A673 (cell line): Measurements from ENCODE around the gene TRPC4AP.

Experiments used
- EZH2 ChIP-seq: fragments of 200-600 bp; sonication (generic); IDR thresholded peaks from 2 replicates; pipeline ENCODE4 v1.6.1; 2017; ENCODE audit warnings: borderline replicate concordance, low read depth, mild to moderate bottlenecking, mixed read lengths, antibody characterized with exemption, low read length; ENCODE audit not compliant: poor library complexity, severe bottlenecking
- TF ChIP-seq, protein P1 (sequence below): fragments of 300-800, 200-600 bp; sonication (generic); conservative IDR thresholded peaks from 2 replicates; pipeline ENCODE4 v1.5.1; 2017; ENCODE audit warnings: low read depth, mild to moderate bottlenecking, antibody characterized with exemption, low read length, moderate library complexity, mixed read lengths

GRCh38 chr20:34967421-34967820 lies 125.2 kb downstream of the TRPC4AP start:
- no peak for TF ChIP-seq EZH2
- TF ChIP-seq, protein P1, sequence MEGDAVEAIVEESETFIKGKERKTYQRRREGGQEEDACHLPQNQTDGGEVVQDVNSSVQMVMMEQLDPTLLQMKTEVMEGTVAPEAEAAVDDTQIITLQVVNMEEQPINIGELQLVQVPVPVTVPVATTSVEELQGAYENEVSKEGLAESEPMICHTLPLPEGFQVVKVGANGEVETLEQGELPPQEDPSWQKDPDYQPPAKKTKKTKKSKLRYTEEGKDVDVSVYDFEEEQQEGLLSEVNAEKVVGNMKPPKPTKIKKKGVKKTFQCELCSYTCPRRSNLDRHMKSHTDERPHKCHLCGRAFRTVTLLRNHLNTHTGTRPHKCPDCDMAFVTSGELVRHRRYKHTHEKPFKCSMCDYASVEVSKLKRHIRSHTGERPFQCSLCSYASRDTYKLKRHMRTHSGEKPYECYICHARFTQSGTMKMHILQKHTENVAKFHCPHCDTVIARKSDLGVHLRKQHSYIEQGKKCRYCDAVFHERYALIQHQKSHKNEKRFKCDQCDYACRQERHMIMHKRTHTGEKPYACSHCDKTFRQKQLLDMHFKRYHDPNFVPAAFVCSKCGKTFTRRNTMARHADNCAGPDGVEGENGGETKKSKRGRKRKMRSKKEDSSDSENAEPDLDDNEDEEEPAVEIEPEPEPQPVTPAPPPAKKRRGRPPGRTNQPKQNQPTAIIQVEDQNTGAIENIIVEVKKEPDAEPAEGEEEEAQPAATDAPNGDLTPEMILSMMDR: no peak
